Heart left ventricle (tissue), 16 donors: ENCODE data around the gene PPP1R9A. TPM values are rescaled to one million over a fixed set of nuclear protein-coding genes. Genes with fewer than 3 reads are reported as not detected.

Experiments used
- ATAC-seq, 4 donors: fragments of 200-7000 bp; cut with Tn5 transposase; one replicate each; pipeline ENCODE4 v1.9.1; 2020 to 2022; ENCODE audit warnings: moderate library complexity in 4 of 4, mild to moderate bottlenecking in 3 of 4, moderate number of reproducible peaks in 1 of 4
- DNase-seq, 5 donors: peaks; one replicate each; pipeline ENCODE4 v3.0.0-alpha.2; 2020
- H3K27ac ChIP-seq, 12 donors: fragments of 200-600 bp; sonication (generic) in 4 of 12; one replicate each; pipeline versions ENCODE4 v1.5.0 to v1.8.0; 2016 to 2022; ENCODE audit warnings: mild to moderate bottlenecking in 2 of 12
- H3K27me3 ChIP-seq, 9 donors: fragments of 200-600 bp; sonication (generic) in 2 of 9; one replicate each; pipeline versions ENCODE4 v1.5.1 to v1.8.0; 2016 to 2022; ENCODE audit warnings: mild to moderate bottlenecking in 3 of 9
- H3K36me3 ChIP-seq, 9 donors: fragments of 200-600 bp; sonication (generic) in 2 of 9; one replicate each; pipeline versions ENCODE4 v1.5.0 to v1.8.0; 2018 to 2022; ENCODE audit warnings: mild to moderate bottlenecking in 2 of 9
- H3K4me1 ChIP-seq, 12 donors: fragments of 200-600 bp; sonication (generic) in 4 of 12; one replicate each; pipeline versions ENCODE4 v1.5.0 to v1.8.0; 2016 to 2022; ENCODE audit warnings: mild to moderate bottlenecking in 3 of 12
- H3K4me3 ChIP-seq, 12 donors: fragments of 200-600 bp; sonication (generic) in 4 of 12; one replicate each; pipeline versions ENCODE4 v1.5.0 to v1.8.0; 2017 to 2022; ENCODE audit warnings: mild to moderate bottlenecking in 9 of 12, moderate library complexity in 4 of 12
- H3K9me3 ChIP-seq, 12 donors: fragments of 200-600 bp; sonication (generic) in 4 of 12; one replicate each; pipeline versions ENCODE4 v1.5.0 to v1.8.0; 2016 to 2022; ENCODE audit warnings: mild to moderate bottlenecking in 1 of 12
- POLR2A ChIP-seq, 2 donors: fragments of 450-650 bp; IDR thresholded peaks; one replicate each; pipeline ENCODE4 v1.6.1; 2017; ENCODE audit warnings: antibody characterized with exemption in 2 of 2, mild to moderate bottlenecking in 2 of 2, moderate library complexity in 2 of 2
- WGBS, 4 donors: extraction: QIAGEN DNeasy Blood & Tissue Kit in 2 of 4; methylation state at CpG; one replicate each; pipeline versions ENCODE4 v1.1.5 to v1.1.7; 2013 to 2018; 5-methylcytosine and 5-hydroxymethylcytosine counted together
- intact Hi-C, 10 donors: fragments of 100-400 bp; cut with DNase I; formaldehyde crosslinking; loops; one replicate each; pipeline versions ENCODE4 v1.11.1 to v1.14.2; 2022
- polyA plus RNA-seq, 2 donors: library from polyadenylated mRNA; stranded (reverse); fragments of 200-250 nt; gene quantifications; one replicate each; pipeline ENCODE4 v1.2.3, GENCODE V29; 2013
- total RNA-seq, 9 donors: library from RNA; depleted of rRNA in 2 of 9; stranded (reverse); fragments of >200 nt in 2 of 9; fragmentation: NEBNext Ultra II Directional in 3 of 9; extraction: Animal tissue kit (Norgen Biotek cat#: 25700) in 3 of 9; gene quantifications; one replicate each; pipeline versions ENCODE4 v1.1.0 to v1.2.4, GENCODE V29; 2016 to 2023
- TF ChIP-seq, protein P1 (sequence below), 12 donors: fragments of 200-600 bp; sonication (generic) in 4 of 12; IDR thresholded peaks; one replicate each; pipeline versions ENCODE4 v1.5.0 to v1.8.0; 2018 to 2022; ENCODE audit warnings: antibody characterized with exemption in 12 of 12, mild to moderate bottlenecking in 5 of 12
- donor health status: ischemic (EF 13 %, LVEDD 7.1; RV severe dilation, severe dysfunction).
- donor health status: healthy with polysubstance abuse.
- donor health status: DM: no; HTN: yes; CAD: no.
- donor health status: DM: no; HTN: no; CAD: no.
- donor health status: ischemic (EF 25% LVEDD 6.9; RV normal size, moderate dysfunction).
- donor health status: ischemic (EF 25% LVEDD 5.7; RV mildly dilated, moderate dysfunction).
- donor health status: healthy.
- donor health status: DM: yes; HTN: yes; CAD: no.
- donor health status: ischemic (EF 35%, LVEDD 5.7; RV mildly dilated, moderate dysfunction).
- donor health status: nonischemic (EF 11% LVEDD 7.7; RV severe dilation, severe dysfunction).
- donor health status: DM: yes; HTN: yes; CAD: no.
- donor health status: PGD.
- donor health status: ischemic (EF 29% LVEDD 5.4; RV normal size, mild dysfunction).
- donor health status: nonischemic (EF 23%, LVEDD 6.1; RV moderate dilation, normal function).

Gene PPP1R9A
- total and polyA plus RNA-seq, 11 donors, result 3.6 to 42.8 (median 30.0) TPM

DNA sequence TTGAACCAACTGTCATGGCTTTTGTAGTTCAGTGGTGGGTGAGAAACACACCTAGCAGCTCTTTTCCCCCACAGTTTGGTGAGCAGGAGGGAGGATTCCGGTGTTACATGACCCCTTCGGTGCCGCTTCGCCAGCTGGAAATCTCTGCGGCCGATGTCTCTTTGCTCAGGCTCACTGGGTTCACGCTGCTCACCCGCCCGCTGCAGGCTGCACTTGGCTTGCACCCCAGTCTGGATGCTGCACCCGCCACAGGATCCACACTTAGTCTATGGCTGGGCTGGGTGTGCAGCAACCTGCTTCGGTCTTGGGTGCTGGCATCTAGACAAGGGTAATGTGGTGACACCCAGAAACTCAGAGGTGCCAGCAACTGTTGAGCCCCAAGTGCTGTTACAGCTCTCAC is 225.1 kb downstream of the PPP1R9A start:
- TF ChIP-seq, protein P1, sequence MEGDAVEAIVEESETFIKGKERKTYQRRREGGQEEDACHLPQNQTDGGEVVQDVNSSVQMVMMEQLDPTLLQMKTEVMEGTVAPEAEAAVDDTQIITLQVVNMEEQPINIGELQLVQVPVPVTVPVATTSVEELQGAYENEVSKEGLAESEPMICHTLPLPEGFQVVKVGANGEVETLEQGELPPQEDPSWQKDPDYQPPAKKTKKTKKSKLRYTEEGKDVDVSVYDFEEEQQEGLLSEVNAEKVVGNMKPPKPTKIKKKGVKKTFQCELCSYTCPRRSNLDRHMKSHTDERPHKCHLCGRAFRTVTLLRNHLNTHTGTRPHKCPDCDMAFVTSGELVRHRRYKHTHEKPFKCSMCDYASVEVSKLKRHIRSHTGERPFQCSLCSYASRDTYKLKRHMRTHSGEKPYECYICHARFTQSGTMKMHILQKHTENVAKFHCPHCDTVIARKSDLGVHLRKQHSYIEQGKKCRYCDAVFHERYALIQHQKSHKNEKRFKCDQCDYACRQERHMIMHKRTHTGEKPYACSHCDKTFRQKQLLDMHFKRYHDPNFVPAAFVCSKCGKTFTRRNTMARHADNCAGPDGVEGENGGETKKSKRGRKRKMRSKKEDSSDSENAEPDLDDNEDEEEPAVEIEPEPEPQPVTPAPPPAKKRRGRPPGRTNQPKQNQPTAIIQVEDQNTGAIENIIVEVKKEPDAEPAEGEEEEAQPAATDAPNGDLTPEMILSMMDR (IDR thresholded peaks at IDR 0.05), result no peak
- no peak for TF ChIP-seq POLR2A (IDR thresholded peaks at IDR 0.05)
- no peaks in the 10 kb centered on the region for H3K27me3 ChIP-seq
- DNase-seq (no peak), ATAC-seq (no peak)
- no peak overlapping the region for H3K27ac ChIP-seq
- no peaks in the 10 kb centered on the region for H3K36me3 ChIP-seq
- no peaks in the 10 kb centered on the region for H3K4me1 ChIP-seq
- WGBS, 4 donors, result 91 to 97% (median 95%) methylated on average over 11 of the region's 11 CpGs
- no peak overlapping the region for H3K4me3 ChIP-seq
- H3K9me3 ChIP-seq, result no peaks in the 10 kb centered on the region
- intact Hi-C loops, result no loop called here

DNA sequence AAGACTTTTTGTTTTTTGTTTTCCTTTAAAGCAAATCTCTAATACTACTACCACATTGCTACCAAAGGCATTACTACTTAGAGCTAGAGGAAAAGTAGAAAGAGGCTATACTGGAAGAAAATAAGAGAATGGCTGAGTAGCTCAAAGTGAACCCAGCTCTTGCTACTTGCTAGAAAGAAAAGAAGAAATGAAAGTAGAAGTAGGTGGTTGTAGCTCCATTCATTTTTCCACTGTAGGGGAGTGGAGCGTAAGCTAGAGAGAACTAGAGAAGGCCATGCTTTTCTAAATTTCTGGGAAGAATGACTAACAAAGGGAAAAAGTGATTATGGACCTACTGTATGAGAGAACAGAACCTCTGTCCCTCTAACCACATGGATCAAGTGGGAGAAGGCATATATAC is 232.5 kb downstream of the PPP1R9A start:
- Histone ChIP-seq H3K27me3 (no peaks in the 10 kb centered on the region), H3K4me3 (no peak overlapping the region), H3K9me3 (no peaks in the 10 kb centered on the region), H3K27ac (no peak overlapping the region), H3K4me1 (no peaks in the 10 kb centered on the region), H3K36me3 (no peaks in the 10 kb centered on the region)
- TF ChIP-seq, protein P1 (IDR thresholded peaks at IDR 0.05), result no peak
- no peak for TF ChIP-seq POLR2A (IDR thresholded peaks at IDR 0.05)
- DNase-seq (no peak), ATAC-seq (no peak)
- 87 to 100% (median 97%) methylated on average over 1 of the region's 1 CpG for WGBS, 4 donors
- intact Hi-C loops, result no loop called here

DNA sequence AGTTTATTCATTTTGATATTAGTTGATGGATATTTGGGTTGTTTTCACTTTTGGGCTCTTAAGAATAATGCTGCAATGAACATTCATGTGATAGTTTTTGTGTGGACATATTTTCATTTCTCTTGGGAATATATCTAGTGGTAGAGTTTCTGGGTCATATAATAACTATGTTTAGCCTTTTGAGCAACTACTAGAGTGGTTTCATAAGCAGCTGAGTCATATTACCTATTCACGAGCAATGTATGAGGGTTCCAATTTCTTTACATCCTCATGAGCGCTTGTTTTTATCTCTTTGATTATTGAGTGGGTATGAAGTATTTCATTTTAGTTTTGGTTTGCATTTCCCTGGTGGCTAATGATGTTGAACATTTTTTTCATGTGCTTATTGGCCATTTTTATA is 234.4 kb downstream of the PPP1R9A start:
- H3K36me3 ChIP-seq, result no peaks in the 10 kb centered on the region
- H3K27ac ChIP-seq, result no peak overlapping the region
- no peaks in the 10 kb centered on the region for H3K27me3 ChIP-seq
- DNase-seq (no peak), ATAC-seq (no peak)
- no peaks in the 10 kb centered on the region for H3K4me1 ChIP-seq
- H3K9me3 ChIP-seq, result peaks cover 0 to 2% (median 0%) of the 10 kb centered on the region in 12 donors
- no peak overlapping the region for H3K4me3 ChIP-seq
- intact Hi-C loops, result no loop called here
- WGBS, 4 donors, result 83 to 93% (median 85%) methylated on average over 2 of the region's 2 CpGs
- TF ChIP-seq POLR2A (IDR thresholded peaks at IDR 0.05), result no peak
- TF ChIP-seq, protein P1 (IDR thresholded peaks at IDR 0.05), result no peak

DNA sequence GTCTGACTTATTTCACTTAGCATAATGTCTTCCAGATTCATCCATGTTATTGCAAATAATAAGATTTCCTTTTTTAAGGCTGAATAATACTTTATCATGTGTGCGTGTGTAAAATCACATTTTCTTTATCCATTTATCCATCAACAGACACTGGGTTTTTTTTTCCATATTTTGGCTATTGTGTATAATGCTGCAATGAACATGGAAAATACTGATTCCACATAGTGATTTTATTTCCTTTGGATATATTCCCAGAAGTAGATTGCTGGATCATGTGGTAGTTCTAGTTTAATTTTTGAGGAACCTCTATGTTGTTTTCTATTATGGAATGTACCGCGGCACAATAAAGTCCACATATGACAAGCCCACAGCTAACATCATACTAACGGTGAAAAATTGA is 236.9 kb downstream of the PPP1R9A start:
- 90 to 97% (median 94%) methylated on average over 4 of the region's 4 CpGs for WGBS, 4 donors

More for the DNA sequence above, 236.9 kb downstream of the PPP1R9A start:
- peaks cover 0 to 18% (median 0%) of the 10 kb centered on the region in 12 donors for H3K9me3 ChIP-seq
- no peak for TF ChIP-seq POLR2A (IDR thresholded peaks at IDR 0.05)
- TF ChIP-seq, protein P1 (IDR thresholded peaks at IDR 0.05), result no peak
- no peaks in the 10 kb centered on the region for H3K4me1 ChIP-seq
- ATAC-seq (no peak), DNase-seq (no peak)
- H3K4me3 ChIP-seq, result no peak overlapping the region
- intact Hi-C loops, result no loop called here
- H3K36me3 ChIP-seq, result no peaks in the 10 kb centered on the region
- H3K27me3 ChIP-seq, result no peaks in the 10 kb centered on the region
- no peak overlapping the region for H3K27ac ChIP-seq
